A673 (cell line): ENCODE data around the gene PCBP3. TPM values are rescaled to one million over a fixed set of nuclear protein-coding genes. Genes with fewer than 3 reads are reported as not detected.

ENCODE experiments used
- BruUV-seq: library from RNA; stranded (reverse); fragments of 400-500 nt; replicated peaks from 2 replicates; lab custom pipeline; 2021; lab: Mats Ljungman, UMichigan
- CTCF ChIA-PET: fragments of 300-600 bp; sonication (Branson Sonifier 250); formaldehyde crosslinking; loops from one replicate; lab custom pipeline; 2022; ENCODE audit warnings: antibody characterized with exemption; lab: Charles Lee
- POLR2A ChIA-PET: fragments of 300-600 bp; sonication (Branson Sonifier 250); formaldehyde crosslinking; loops from one replicate; lab custom pipeline; 2022; ENCODE audit warnings: antibody characterized with exemption; ENCODE audit not compliant: low non-redundant PET; lab: Charles Lee
- DNase-seq: peaks from one replicate; pipeline ENCODE4 v3.0.0-alpha.2; 2015; ENCODE audit warnings: low spot score
- H3K27ac ChIP-seq: fragments of 200-600 bp; sonication (generic); 2 replicates; pipeline ENCODE4 v1.5.1; 2016; ENCODE audit warnings: mixed run types, low read depth, mild to moderate bottlenecking, mixed read lengths, antibody characterized with exemption, low read length; ENCODE audit not compliant: poor library complexity, severe bottlenecking
- H3K27me3 ChIP-seq: fragments of 200-600 bp; sonication (generic); replicated peaks from 2 replicates; pipeline ENCODE4 v1.6.1; 2017; ENCODE audit warnings: mixed run types, low read depth, mild to moderate bottlenecking, mixed read lengths, antibody characterized with exemption, low read length; ENCODE audit not compliant: insufficient read depth, poor library complexity
- H3K36me3 ChIP-seq: fragments of 200-600 bp; sonication (generic); 2 replicates; pipeline ENCODE4 v1.6.1; 2016; ENCODE audit warnings: mixed run types, mild to moderate bottlenecking, mixed read lengths, antibody characterized with exemption, low read length; ENCODE audit not compliant: insufficient read depth, poor library complexity, severe bottlenecking
- H3K4me1 ChIP-seq: fragments of 200-600 bp; sonication (generic); 2 replicates; pipeline ENCODE4 v1.6.1; 2017; ENCODE audit warnings: mixed run types, mild to moderate bottlenecking, mixed read lengths, antibody characterized with exemption, low read length; ENCODE audit not compliant: insufficient read depth, poor library complexity, severe bottlenecking
- H3K4me3 ChIP-seq: fragments of 200-600 bp; sonication (generic); 2 replicates; pipeline ENCODE4 v1.5.1; 2016; ENCODE audit warnings: low read depth, mixed run types, mild to moderate bottlenecking, mixed read lengths, low read length; ENCODE audit not compliant: poor library complexity, severe bottlenecking
- H3K9me3 ChIP-seq: fragments of 200-600 bp; sonication (generic); 2 replicates; pipeline ENCODE4 v1.6.1; 2016; ENCODE audit warnings: mixed run types, low read depth, mild to moderate bottlenecking, mixed read lengths, antibody characterized with exemption, low read length; ENCODE audit not compliant: poor library complexity, severe bottlenecking
- CTCF ChIP-seq: fragments of 300-800, 200-600 bp; sonication (generic); conservative IDR thresholded peaks from 2 replicates; pipeline ENCODE4 v1.5.1; 2017; ENCODE audit warnings: low read depth, mild to moderate bottlenecking, antibody characterized with exemption, low read length, moderate library complexity, mixed read lengths
- EZH2 ChIP-seq: fragments of 200-600 bp; sonication (generic); IDR thresholded peaks from 2 replicates; pipeline ENCODE4 v1.6.1; 2017; ENCODE audit warnings: borderline replicate concordance, low read depth, mild to moderate bottlenecking, mixed read lengths, antibody characterized with exemption, low read length; ENCODE audit not compliant: poor library complexity, severe bottlenecking
- intact Hi-C: fragments of 100-400 bp; cut with micrococcal nuclease; formaldehyde crosslinking; loops from one replicate; pipeline ENCODE4 v1.10.0; 2022; ENCODE audit not compliant: unreplicated experiment
- total RNA-seq: library from RNA; stranded (reverse); gene quantifications from 2 replicates; pipeline ENCODE4 v1.2.3, GENCODE V29; 2021

Gene PCBP3
- total RNA-seq, 1 experiment from 2014 or later: 25.6 TPM

GRCh38 chr21:45920824-45921600, 277.5 kb downstream of the PCBP3 start:
- intact Hi-C loops: no loop called here
- BruUV-seq: no TSS peak

GRCh38 chr21:45921917-45922316, 278.4 kb downstream of the PCBP3 start:
- no peaks in the 10 kb centered on the region for H3K9me3 ChIP-seq
- no peaks in the 10 kb centered on the region for H3K27me3 ChIP-seq
- DNase-seq: no peak
- no peak overlapping the region for H3K27ac ChIP-seq
- intact Hi-C loops: no loop called here
- ChIA-PET CTCF (no interaction called here), POLR2A (no interaction called here)
- no peaks in the 10 kb centered on the region for H3K36me3 ChIP-seq
- H3K4me1 ChIP-seq: no peaks in the 10 kb centered on the region
- TF ChIP-seq CTCF: no peak
- no peak for TF ChIP-seq EZH2
- H3K4me3 ChIP-seq: no peak overlapping the region
- no TSS peak for BruUV-seq

More at GRCh38 chr21:45920824-45921600, 277.5 kb downstream of the PCBP3 start:
- no peak for DNase-seq
- H3K27me3 ChIP-seq: no peaks in the 10 kb centered on the region
- H3K27ac ChIP-seq: no peak overlapping the region
- no peaks in the 10 kb centered on the region for H3K9me3 ChIP-seq
- TF ChIP-seq EZH2: no peak
- no peak for TF ChIP-seq CTCF
- ChIA-PET CTCF (no interaction called here), POLR2A (no interaction called here)
- no peak overlapping the region for H3K4me3 ChIP-seq
- H3K4me1 ChIP-seq: no peaks in the 10 kb centered on the region
- no peaks in the 10 kb centered on the region for H3K36me3 ChIP-seq

- no peaks in the 10 kb centered on the region for H3K4me1 ChIP-seq
- CTCF ChIA-PET: interaction anchor here (0.6 to 0.9 kb wide), 2 partner anchors 32 to 221 kb away, joined by 3 to 4 read pairs; no protein-coding TSS in a partner anchor
- intact Hi-C loops: no loop called here
- no peak overlapping the region for H3K27ac ChIP-seq
- POLR2A ChIA-PET: no interaction called here
- no peak for TF ChIP-seq CTCF
- no peaks in the 10 kb centered on the region for H3K27me3 ChIP-seq
- H3K36me3 ChIP-seq: no peaks in the 10 kb centered on the region
- H3K4me3 ChIP-seq: no peak overlapping the region
- no peak for DNase-seq
- H3K9me3 ChIP-seq: no peaks in the 10 kb centered on the region
- no TSS peak for BruUV-seq
Measured at GRCh38 chr21:45922648-45923047, 279.1 kb downstream of the PCBP3 start.
